ENCODE results near the gene CAMTA1.

CAMTA1 gene

GRCh38 chr1:6962996-6963911, 178.0 kb downstream of the CAMTA1 start:
- no peak for DNase-seq

- no peak for DNase-seq
Observed at GRCh38 chr1:6963912-6964307, 178.7 kb downstream of the CAMTA1 start.

DNA sequence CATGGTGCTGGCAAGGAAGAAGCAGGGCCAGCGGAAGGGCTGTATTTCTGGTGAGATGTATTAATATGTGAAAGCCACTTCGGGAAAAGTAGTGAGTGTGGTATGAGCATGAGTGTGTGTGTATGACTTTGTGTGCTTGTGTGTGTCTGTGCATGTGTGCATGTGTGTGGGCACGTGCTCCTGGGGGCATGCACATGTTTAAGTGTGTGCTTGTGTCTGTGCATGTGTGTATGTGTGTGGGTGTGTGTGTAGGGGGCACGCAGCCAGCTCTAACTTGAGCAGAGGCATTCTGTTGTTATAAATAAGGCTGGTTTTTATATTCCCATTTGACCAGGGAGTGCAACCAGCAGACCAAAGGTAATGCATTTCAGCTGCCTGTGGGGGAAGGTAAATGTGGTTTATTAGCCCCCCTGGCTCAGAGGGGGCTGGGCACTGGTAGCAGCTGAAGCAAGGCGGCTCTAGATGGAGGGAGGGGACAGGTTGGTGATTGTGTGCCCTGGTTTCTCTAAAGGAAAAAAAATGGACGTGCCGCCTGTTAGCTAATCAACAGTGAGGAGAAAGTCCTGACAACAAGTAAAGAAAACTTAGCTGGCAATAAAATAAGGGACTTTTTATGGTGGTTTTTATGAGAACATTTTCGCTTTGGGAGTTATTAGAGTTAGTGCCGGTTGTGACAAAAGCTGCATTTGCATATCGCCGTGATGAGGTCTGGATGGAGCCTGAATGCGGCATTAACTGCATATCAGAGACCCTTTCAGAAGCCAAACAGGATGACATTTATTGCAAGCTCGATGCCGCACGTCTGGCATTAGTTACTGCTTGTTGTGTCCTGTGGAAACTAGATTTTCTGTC, 180.1 kb downstream of the CAMTA1 start:
- DNase-seq: no peak

DNA sequence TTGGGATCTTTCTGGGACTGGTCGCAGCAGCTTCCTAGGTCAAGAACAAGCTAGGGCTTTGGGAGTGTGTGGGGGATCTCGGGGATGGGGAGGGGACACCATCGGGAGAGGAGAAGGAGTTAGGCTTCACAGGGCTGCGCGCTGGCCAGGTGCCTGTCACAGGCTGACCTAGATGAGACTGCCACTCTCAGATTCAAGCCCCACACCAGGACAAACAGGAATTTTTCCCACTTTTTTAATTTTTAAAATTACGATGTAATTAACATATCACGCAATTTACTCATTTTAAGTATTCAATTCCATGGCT, 180.6 kb downstream of the CAMTA1 start:
- no peak for DNase-seq

GRCh38 chr1:6966326-6966725, 181.1 kb downstream of the CAMTA1 start:
- DNase-seq: no peak

DNA sequence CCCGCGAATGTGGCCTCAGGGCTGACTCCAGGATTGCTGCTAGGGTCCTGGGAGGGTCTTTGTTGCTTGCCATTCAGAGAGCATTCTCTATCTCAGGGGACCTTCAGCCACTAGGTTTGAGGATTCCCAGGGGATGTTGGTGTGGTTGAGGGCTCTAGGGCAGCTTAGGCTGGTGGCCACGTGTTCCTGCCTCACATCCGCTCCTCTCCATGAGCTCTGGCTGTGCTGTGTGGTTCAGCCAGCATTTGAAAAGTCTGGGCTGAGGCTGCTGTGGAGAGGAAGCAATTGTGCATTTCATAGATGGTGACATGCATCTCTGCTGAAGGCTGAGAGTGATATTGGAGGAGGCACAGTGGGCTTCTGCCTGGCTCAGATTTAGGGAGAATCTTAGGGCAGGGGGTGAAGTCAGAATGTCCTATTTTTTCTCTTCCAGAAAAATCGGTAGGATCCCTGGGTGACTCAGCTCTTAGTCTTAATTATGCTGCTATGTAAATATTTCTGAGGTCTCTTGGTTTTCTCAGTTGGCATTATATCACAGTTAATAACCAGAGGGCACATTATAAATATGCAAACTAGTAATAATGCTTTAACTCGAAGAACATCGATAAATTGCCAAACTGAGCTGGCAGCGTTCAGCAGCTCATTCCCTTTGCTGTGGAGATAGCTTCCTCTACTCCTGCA, 182.3 kb downstream of the CAMTA1 start:
- DNase-seq: peak; percentile 41

DNA sequence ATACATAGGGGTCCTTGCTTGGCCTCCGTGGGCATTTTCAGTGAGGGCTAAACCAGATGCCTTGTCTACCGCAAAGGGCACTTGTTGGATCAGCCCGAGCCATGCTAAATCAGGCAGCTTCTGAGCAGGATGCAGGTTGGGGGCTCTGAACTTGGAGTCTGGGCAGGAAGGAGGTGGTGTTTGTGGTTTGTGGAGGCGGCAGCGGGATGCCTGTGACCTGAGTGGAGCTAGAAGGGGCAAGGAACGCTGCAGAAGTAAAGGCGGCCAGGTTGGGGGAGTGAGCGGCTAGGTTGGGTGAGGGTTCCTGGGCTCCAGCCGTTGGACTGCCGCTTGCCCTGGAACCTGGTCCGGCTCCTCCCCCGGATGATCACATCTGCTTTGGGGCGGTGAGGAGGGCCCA, 183.9 kb downstream of the CAMTA1 start:
- no peak for DNase-seq

DNA sequence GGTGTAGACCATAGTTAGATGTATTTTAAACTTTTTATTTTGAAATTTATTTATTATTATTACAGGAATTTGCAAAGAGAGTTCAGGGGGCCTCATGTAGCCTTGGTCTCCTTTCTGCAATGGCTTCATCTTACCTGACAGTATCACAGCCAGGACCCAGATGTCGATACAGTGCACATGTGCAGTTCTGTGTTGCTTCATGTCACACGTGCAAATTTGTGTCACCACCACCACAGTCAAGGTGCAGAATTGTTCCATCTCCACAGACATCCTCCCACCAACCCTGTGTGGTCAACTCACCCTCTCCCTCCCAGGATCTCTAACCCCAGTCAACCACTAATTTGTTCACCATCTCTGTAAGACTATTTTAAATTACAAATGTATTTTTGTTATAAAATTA, 184.5 kb downstream of the CAMTA1 start:
- DNase-seq: no peak

DNA sequence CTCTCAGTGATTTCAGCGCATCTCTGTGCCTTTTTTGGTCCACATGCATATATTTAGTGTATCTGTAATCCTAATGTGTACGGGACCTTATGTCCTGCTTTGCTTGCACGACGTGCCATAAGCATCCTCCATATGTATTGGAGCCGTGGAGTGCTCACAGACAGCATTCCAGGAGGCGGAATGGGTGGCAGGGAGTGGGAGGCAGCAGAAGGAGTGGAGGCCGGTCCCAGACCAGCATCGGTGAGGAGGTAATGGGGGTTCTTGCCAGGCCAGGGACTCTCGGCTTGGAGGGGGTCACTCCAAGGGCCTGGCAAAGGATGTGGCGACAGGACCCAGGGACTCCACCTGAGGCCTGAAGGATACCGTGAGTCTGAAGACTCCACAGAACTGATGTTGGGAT, 185.0 kb downstream of the CAMTA1 start:
- DNase-seq: no peak

DNA sequence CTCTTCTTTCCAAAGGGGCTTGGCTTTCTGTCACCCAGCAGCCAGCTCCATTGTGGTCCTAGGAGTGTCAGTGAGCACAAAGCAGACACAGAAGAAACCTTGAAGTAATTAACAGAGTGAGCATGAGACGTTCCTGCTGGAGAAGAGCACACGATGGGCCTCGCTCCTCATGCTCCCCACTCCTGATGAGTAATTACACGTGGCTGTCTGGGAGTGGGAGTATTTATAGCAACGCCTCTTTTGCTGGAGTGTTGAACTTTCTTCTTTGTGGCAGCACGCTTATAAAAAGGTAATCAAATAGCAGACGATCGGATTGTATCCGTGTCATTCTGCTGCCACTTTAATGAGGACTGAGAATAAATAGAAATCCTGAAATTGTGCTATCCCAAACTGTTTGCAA, 185.8 kb downstream of the CAMTA1 start:
- no peak for DNase-seq

DNA sequence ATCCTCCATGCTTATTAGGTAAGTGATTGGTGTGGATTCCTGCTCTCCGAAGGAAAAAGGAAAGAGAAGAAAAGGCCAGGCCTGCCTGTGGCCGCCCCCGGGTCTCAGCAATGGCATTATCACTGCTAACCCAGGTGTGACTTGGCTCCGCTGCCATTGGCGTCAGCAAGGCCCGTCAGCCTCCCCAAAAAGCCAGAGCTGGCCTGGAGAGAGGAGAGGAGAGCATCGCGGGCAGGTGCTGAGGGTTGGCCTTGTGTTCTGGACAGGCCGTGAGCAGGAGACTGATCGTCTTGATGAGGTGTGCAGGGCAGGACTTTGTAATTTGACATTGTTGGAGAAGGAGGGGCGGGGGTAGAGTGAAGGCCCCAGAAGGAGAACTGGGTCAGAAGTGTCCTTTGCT, 186.4 kb downstream of the CAMTA1 start:
- DNase-seq: no peak

DNA sequence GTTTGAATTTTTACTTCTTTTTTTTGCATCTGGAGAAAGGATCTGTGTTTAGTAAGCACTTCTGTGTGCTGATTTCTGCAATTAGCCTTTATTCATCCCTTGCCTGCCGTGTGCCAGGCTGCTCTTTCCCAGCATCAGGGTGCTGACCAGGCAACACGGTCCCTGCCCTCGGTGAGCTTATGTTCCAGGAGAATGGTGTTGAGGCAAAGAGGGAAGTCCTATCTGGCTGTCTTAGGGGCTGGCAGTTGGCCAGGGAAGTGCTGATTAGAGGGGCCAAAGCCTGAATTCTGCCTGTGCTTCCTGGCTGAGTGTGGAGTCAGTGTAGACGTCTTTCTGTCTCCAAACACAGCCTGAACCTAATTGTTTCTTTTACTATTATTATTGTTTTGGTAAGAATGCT, 187.1 kb downstream of the CAMTA1 start:
- no peak for DNase-seq

- no peak for DNase-seq
Observed at GRCh38 chr1:6975331-6976043, 190.2 kb downstream of the CAMTA1 start.

DNA sequence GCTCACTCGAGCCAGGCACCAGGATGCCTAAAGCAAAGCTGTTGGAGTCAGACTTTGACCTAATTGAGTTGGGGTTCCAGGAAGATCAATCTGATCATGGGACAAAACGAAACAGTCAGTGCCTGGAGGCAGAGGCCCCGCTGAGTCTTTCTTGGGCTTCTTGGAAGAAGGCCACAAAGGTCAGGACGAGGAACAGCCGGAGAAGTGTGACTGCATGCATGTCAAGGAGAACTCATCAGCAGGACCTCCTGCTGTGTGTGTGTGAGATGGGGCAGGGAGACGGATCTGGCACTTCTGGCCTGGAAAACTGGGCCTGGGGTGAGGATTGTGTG, 190.8 kb downstream of the CAMTA1 start:
- DNase-seq: no peak

GRCh38 chr1:6979003-6979613, 193.9 kb downstream of the CAMTA1 start:
- DNase-seq: no peak

DNA sequence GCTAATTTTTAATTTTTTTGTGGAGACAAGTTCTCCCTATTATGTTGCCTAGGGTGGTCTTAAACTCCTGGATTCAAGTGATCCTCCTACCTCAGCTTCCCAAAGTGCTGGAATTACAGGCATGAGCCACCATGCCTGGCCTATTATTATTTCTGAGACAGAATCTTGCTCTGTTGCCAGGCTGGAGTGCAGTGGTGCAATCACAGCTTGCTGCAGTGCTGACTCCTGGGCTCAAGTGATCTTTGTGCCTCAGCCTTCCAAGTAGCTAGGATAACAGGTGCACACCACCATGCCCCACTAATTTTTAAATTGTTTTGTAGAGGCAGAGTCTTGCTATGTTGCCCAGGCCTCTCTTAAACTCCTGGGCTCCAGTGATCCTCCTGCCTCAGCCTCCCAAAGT, 196.3 kb downstream of the CAMTA1 start:
- DNase-seq: no peak

DNA sequence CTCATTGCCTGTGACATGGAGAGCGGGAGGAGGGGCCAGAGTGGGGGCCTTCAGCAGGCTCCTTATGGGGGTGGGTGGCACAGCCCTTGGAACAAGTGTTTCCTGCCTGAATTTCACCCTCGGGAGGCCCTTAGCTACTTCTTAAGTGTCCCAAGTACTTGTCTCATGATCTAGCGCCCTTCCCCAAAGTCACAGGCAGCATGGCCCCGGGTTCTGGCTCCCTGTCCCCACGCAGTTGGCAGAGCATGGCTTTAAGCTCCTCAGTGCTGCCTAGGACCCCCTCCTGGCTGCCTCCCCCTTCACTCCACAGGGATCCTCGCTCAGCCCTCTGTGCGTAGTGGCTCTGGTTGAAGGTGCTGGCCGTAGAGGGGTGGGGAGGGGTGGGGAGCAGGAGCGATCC, 197.2 kb downstream of the CAMTA1 start:
- DNase-seq: no peak

DNA sequence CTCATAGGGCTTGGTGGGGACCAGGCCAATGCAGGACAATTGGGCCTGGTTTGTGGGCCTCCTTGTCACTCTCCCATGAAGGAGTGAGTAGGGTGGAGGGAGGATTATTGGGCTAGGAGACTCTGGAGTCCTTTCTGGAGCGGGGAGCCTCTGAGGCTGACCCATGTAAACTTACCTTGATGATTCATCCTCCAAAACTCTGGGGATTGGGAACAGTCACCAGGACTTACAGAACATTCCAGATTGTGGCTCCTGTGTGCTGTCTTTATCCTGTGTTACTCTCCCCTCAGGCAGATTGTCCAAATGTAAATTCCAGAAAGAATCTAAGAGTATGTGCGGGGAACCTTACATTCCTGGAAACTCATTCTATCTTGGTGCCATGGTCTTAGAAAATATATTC, 197.6 kb downstream of the CAMTA1 start:
- DNase-seq: no peak

DNA sequence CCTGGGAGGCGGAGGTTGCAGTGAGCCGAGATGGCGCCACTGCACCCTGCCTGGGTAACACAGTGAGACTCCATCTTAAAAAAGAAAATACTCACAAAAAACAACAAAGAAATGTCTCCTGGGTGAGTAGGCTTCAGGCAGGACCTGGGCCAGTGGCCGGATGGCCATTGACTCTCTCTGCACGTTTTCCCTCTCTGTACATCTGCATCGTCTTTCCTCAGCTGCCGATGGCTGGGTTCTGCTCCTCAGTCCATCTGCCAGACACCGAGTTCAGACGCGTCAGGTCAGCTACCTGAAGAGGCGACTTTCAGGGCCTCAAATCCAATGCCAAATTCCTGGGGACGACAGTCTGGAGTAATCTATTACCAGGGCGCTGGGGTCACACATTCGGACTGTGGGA, 199.3 kb downstream of the CAMTA1 start:
- DNase-seq: no peak

GRCh38 chr1:6984986-6985385, 199.7 kb downstream of the CAMTA1 start:
- DNase-seq: no peak

- DNase-seq: no peak
Observed at GRCh38 chr1:6985549-6986276, 200.5 kb downstream of the CAMTA1 start.

- DNase-seq: no peak
Observed at GRCh38 chr1:6986281-6986680, 201.0 kb downstream of the CAMTA1 start.
